ENCODE measurements around the gene CTSG.

DNA sequence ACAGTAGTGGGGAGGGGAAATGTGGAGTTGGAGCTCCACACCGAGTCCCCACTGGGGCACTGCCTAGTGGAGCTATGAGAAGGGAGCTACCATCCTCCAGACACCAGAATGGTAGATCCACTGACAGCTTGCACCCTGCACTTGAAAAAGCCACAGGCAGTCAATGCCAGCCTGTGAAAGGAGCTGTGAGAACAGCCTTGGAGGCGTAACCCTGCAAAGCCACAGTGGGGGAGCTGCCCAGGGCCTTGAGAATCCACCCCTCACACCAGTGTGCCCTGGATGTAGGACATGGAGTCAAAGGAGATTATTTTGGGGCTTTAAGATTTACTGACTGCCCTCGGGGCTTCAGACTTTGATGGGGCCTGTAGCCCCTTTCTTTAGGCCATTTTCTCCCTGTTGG is 12.5 kb downstream of the CTSG start:
- TF ChIP-seq EZH2 (IDR thresholded peaks at IDR 0.05; ENCODE audit: borderline replicate concordance, low read length), result no peak
- TF ChIP-seq, protein P1, sequence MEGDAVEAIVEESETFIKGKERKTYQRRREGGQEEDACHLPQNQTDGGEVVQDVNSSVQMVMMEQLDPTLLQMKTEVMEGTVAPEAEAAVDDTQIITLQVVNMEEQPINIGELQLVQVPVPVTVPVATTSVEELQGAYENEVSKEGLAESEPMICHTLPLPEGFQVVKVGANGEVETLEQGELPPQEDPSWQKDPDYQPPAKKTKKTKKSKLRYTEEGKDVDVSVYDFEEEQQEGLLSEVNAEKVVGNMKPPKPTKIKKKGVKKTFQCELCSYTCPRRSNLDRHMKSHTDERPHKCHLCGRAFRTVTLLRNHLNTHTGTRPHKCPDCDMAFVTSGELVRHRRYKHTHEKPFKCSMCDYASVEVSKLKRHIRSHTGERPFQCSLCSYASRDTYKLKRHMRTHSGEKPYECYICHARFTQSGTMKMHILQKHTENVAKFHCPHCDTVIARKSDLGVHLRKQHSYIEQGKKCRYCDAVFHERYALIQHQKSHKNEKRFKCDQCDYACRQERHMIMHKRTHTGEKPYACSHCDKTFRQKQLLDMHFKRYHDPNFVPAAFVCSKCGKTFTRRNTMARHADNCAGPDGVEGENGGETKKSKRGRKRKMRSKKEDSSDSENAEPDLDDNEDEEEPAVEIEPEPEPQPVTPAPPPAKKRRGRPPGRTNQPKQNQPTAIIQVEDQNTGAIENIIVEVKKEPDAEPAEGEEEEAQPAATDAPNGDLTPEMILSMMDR (IDR thresholded peaks at IDR 0.05; ENCODE audit: low read length), result no peak

All from OCI-LY1 (cell line).